Measurements from ENCODE around the gene MPHOSPH8. TPM values are rescaled to one million over a fixed set of nuclear protein-coding genes. Genes with fewer than 3 reads are reported as not detected.

MPHOSPH8 gene
- total RNA-seq, 1 donor from 2014 or later: 22.9 TPM

DNA sequence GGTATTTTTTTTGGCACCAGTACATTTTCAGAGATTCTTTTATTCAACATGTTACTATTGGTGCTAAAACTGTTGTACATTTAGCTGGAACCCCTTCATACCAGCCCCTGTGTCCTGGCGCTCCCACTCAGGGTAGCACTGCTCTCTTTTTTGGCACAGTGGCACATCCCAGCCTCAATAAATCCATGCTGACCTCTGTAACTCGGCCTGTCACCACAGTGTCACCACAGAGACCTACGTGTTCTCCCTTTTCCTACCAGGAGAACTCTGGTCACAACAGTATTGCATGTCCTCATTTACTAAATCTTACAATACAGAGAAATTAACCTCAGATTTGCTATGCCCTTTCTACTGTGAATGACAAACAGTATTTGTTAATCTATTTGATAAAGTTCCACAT lies 10.2 kb downstream of the MPHOSPH8 start:
- Histone ChIP-seq H3K27me3 (ENCODE audit: insufficient read depth, low read length) (no peaks in the 10 kb centered on the region), H4K20me1 (ENCODE audit: insufficient read depth, low read length) (peaks cover 43% of the 10 kb centered on the region), H3K27ac (ENCODE audit: low read depth, low read length) (no peak overlapping the region), H2AFZ (ENCODE audit: low read depth, low read length) (no peak overlapping the region), H3K4me1 (ENCODE audit: insufficient read depth, low read length) (no peaks in the 10 kb centered on the region), H3K4me2 (ENCODE audit: low read length) (no peak overlapping the region), H3K79me2 (ENCODE audit: insufficient read depth, low read length) (peaks cover 31% of the 10 kb centered on the region), H3K4me3 (ENCODE audit: insufficient read depth, low read depth, low read length) (no peak overlapping the region), H3K9me3 (ENCODE audit: insufficient read depth, low read depth, low read length) (no peaks in the 10 kb centered on the region), H3K9ac (ENCODE audit: low read length) (no peak overlapping the region), H3K36me3 (ENCODE audit: insufficient read depth, low read length) (peaks cover 7% of the 10 kb centered on the region)
- H3K9me3 Mint-ChIP-seq (ENCODE audit: unreplicated experiment): no peaks in the 10 kb centered on the region
- peaks cover 12% of the 10 kb centered on the region for H3K4me1 Mint-ChIP-seq (ENCODE audit: low read depth, unreplicated experiment)
- TF ChIP-seq, protein P1, sequence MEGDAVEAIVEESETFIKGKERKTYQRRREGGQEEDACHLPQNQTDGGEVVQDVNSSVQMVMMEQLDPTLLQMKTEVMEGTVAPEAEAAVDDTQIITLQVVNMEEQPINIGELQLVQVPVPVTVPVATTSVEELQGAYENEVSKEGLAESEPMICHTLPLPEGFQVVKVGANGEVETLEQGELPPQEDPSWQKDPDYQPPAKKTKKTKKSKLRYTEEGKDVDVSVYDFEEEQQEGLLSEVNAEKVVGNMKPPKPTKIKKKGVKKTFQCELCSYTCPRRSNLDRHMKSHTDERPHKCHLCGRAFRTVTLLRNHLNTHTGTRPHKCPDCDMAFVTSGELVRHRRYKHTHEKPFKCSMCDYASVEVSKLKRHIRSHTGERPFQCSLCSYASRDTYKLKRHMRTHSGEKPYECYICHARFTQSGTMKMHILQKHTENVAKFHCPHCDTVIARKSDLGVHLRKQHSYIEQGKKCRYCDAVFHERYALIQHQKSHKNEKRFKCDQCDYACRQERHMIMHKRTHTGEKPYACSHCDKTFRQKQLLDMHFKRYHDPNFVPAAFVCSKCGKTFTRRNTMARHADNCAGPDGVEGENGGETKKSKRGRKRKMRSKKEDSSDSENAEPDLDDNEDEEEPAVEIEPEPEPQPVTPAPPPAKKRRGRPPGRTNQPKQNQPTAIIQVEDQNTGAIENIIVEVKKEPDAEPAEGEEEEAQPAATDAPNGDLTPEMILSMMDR (IDR thresholded peaks at IDR 0.05; ENCODE audit: insufficient read depth, low read depth, low read length): no peak
- TF ChIP-seq EZH2 (IDR thresholded peaks at IDR 0.05; ENCODE audit: insufficient read depth, low read length): no peak
- H3K27me3 Mint-ChIP-seq (ENCODE audit: low read depth, unreplicated experiment): no peaks in the 10 kb centered on the region
- no peak overlapping the region for H3K4me3 Mint-ChIP-seq (ENCODE audit: unreplicated experiment)
- H3K27ac Mint-ChIP-seq (ENCODE audit: unreplicated experiment): no peak overlapping the region
- no peak for DNase-seq (ENCODE audit: low read depth)
- peaks cover 7% of the 10 kb centered on the region for H3K36me3 Mint-ChIP-seq (ENCODE audit: low read depth, unreplicated experiment)
- no peak for FAIRE-seq

- H3K9me3 ChIP-seq (ENCODE audit: insufficient read depth, low read depth, low read length): no peaks in the 10 kb centered on the region
- TF ChIP-seq, protein P1 (IDR thresholded peaks at IDR 0.05; ENCODE audit: insufficient read depth, low read depth, low read length): no peak
- no peak for TF ChIP-seq EZH2 (IDR thresholded peaks at IDR 0.05; ENCODE audit: insufficient read depth, low read length)
- no peak overlapping the region for H3K27ac ChIP-seq (ENCODE audit: low read depth, low read length)
- H3K4me3 ChIP-seq (ENCODE audit: insufficient read depth, low read depth, low read length): no peak overlapping the region
- H3K36me3 ChIP-seq (ENCODE audit: insufficient read depth, low read length): peaks cover 13% of the 10 kb centered on the region
- H3K9ac ChIP-seq (ENCODE audit: low read length): no peak overlapping the region
- H2AFZ ChIP-seq (ENCODE audit: low read depth, low read length): no peak overlapping the region
- H3K27me3 ChIP-seq (ENCODE audit: insufficient read depth, low read length): no peaks in the 10 kb centered on the region
- no peaks in the 10 kb centered on the region for H3K9me3 Mint-ChIP-seq (ENCODE audit: unreplicated experiment)
- peaks cover 3% of the 10 kb centered on the region for H3K4me1 Mint-ChIP-seq (ENCODE audit: low read depth, unreplicated experiment)
- no peaks in the 10 kb centered on the region for H3K27me3 Mint-ChIP-seq (ENCODE audit: low read depth, unreplicated experiment)
- no peak overlapping the region for H3K27ac Mint-ChIP-seq (ENCODE audit: unreplicated experiment)
- no peak overlapping the region for H3K4me2 ChIP-seq (ENCODE audit: low read length)
- H4K20me1 ChIP-seq (ENCODE audit: insufficient read depth, low read length): peaks cover 30% of the 10 kb centered on the region
- FAIRE-seq (no peak), DNase-seq (ENCODE audit: low read depth) (no peak)
- no peak overlapping the region for H3K4me3 Mint-ChIP-seq (ENCODE audit: unreplicated experiment)
- H3K79me2 ChIP-seq (ENCODE audit: insufficient read depth, low read length): peaks cover 18% of the 10 kb centered on the region
- peaks cover 8% of the 10 kb centered on the region for H3K36me3 Mint-ChIP-seq (ENCODE audit: low read depth, unreplicated experiment)
- H3K4me1 ChIP-seq (ENCODE audit: insufficient read depth, low read length): no peaks in the 10 kb centered on the region
These were observed 11.5 kb downstream of the MPHOSPH8 start for GRCh38 chr13:19645000-19645399.

- Histone ChIP-seq H2AFZ (ENCODE audit: low read depth, low read length) (no peak overlapping the region), H3K27ac (ENCODE audit: low read depth, low read length) (no peak overlapping the region), H3K4me1 (ENCODE audit: insufficient read depth, low read length) (no peaks in the 10 kb centered on the region), H3K9me3 (ENCODE audit: insufficient read depth, low read depth, low read length) (no peaks in the 10 kb centered on the region), H3K9ac (ENCODE audit: low read length) (no peak overlapping the region), H3K4me2 (ENCODE audit: low read length) (no peak overlapping the region), H3K4me3 (ENCODE audit: insufficient read depth, low read depth, low read length) (no peak overlapping the region), H3K27me3 (ENCODE audit: insufficient read depth, low read length) (no peaks in the 10 kb centered on the region), H3K36me3 (ENCODE audit: insufficient read depth, low read length) (peaks cover 19% of the 10 kb centered on the region), H4K20me1 (ENCODE audit: insufficient read depth, low read length) (peaks cover 23% of the 10 kb centered on the region), H3K79me2 (ENCODE audit: insufficient read depth, low read length) (peaks cover 8% of the 10 kb centered on the region)
- Mint-ChIP-seq H3K9me3 (ENCODE audit: unreplicated experiment) (no peaks in the 10 kb centered on the region), H3K27me3 (ENCODE audit: low read depth, unreplicated experiment) (no peaks in the 10 kb centered on the region), H3K27ac (ENCODE audit: unreplicated experiment) (no peak overlapping the region), H3K4me3 (ENCODE audit: unreplicated experiment) (no peak overlapping the region), H3K4me1 (ENCODE audit: low read depth, unreplicated experiment) (peaks cover 3% of the 10 kb centered on the region), H3K36me3 (ENCODE audit: low read depth, unreplicated experiment) (peaks cover 10% of the 10 kb centered on the region)
- no peak for FAIRE-seq
- TF ChIP-seq, protein P1 (IDR thresholded peaks at IDR 0.05; ENCODE audit: insufficient read depth, low read depth, low read length): no peak
- no peak for TF ChIP-seq EZH2 (IDR thresholded peaks at IDR 0.05; ENCODE audit: insufficient read depth, low read length)
- no peak for DNase-seq (ENCODE audit: low read depth)
These were observed 12.6 kb downstream of the MPHOSPH8 start for GRCh38 chr13:19646063-19646462.
